ENCODE results near the gene RYR2. TPM values are rescaled to one million over a fixed set of nuclear protein-coding genes. Genes with fewer than 3 reads are reported as not detected.

Gene RYR2
- polyA plus RNA-seq, 3 donors = 1.2 to 1.4 (median 1.3) TPM

DNA sequence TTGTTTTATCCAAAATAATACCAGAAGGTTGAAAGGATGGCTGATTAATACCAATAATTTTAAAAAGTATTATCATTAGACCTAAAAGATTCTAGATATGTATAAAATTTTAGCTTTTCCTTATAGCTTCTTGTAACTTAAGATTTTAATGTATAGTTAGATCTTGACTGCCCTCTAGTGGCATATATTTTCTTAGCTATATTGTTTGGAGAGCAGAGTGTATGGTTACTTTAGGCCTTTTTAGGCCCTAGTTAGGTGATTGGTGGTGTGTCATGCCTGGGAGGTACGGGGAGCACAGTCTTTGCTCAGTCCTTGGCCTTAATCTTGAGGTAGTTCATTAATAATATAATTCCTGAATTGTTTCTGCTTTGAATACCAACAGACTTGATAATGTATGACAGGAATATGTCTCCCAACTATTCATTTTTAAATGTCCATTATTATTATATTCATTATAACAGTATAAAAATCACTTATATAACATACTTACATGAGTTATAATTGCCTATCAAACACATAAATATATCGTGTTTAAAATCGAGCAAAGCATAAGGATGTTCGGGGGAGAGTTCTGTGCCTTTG is 520.3 kb downstream of the RYR2 start:
- peak; percentile 36 to 76 (median 44) for DNase-seq (ENCODE audit: extremely low read depth in 1 of 11, low read depth in 9 of 11, low spot score in 4 of 11)

DNA sequence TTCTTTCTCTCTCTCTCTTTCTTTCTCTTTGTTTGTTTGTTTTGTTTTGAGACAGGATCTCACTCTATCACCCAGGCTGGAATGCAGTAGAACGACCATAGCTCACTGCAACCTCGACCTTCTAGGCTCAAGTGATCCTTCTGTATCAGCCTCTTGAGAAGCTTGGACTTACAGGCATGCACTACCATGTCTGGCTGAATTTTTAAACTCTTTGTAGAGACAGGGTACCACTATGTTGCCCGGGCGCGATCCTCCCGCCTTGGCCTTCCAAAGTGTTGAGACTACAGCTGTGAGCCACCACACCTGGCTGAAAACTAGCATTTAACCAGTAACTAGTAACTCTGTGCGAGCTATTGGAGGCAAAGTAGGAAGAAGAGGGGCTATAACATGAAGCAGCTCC is 523.3 kb downstream of the RYR2 start:
- DNase-seq (ENCODE audit: extremely low read depth in 1 of 11, low read depth in 9 of 11, low spot score in 4 of 11) = no peak

DNA sequence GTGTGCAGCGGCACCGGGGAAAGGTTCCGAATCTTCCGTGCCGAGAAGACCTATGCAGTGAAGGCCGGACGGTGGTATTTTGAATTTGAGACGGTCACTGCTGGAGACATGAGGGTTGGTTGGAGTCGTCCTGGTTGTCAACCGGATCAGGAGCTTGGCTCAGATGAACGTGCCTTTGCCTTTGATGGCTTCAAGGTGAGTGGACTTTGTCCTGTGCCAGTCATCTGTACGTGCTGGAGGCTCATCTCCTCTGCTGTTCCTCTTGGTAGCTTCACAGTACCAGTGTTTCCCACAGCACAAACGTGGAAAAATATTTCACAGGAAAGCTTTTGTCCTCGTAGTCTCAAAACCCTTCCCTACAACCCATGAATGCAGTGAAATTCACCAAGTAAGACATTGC is 524.6 kb downstream of the RYR2 start:
- DNase-seq (ENCODE audit: extremely low read depth in 1 of 11, low read depth in 9 of 11, low spot score in 4 of 11) = no peak

DNA sequence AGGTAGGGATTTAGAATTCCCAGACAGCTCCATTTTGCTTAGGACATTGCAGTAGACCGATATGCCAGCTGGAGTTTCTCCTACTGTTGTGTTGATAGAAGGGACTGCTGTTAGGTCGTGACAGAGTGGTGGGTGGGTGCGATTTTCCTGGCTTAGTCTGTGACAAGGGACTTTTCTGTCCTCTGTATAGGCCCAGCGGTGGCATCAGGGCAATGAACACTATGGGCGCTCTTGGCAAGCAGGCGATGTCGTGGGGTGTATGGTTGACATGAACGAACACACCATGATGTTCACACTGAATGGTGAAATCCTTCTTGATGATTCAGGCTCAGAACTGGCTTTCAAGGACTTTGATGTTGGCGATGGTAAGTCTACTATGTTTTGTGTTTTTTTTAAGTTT is 527.0 kb downstream of the RYR2 start:
- DNase-seq (ENCODE audit: extremely low read depth in 1 of 11, low read depth in 9 of 11, low spot score in 4 of 11) = no peak

DNA sequence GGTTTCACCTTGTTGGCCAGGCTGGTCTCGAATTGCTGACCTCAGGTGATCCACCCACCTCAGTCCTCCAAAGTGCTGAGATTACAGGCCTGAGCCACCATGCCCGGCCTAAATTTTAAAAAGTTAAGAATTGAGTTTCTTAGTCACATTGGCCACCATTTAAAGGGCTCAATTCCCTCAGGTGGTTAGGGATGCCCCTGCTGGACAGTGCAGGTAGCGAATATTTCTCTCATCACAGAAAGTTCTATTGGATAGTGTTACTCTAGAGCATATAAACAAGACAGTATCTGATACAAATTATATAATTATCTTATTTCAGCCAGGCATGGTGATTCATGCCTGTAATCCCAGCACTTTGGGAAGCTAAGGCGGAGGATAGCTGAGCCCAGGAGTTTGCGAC is 528.5 kb downstream of the RYR2 start:
- DNase-seq (ENCODE audit: extremely low read depth in 1 of 11, low read depth in 9 of 11, low spot score in 4 of 11) = no peak

DNA sequence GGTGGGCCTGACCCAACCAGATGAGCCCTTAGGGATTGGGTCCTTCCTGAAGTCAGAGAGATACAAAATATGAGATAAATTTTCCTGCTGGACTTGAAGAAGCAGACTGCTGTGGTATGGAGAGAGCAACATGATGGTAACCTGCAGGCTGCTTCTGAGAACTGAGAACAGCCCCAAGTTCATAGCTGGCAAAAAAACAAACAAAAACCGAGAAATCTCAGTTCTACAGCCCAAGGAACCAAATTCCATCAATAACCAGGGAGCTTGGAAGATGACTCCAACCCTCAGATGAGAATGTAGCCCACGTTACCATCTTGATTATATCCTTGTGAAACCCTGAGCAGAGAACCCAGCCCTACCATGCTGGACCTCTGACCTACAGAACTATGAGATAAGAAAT is 532.6 kb downstream of the RYR2 start:
- DNase-seq (ENCODE audit: extremely low read depth in 1 of 11, low read depth in 9 of 11, low spot score in 4 of 11) = no peak

DNA sequence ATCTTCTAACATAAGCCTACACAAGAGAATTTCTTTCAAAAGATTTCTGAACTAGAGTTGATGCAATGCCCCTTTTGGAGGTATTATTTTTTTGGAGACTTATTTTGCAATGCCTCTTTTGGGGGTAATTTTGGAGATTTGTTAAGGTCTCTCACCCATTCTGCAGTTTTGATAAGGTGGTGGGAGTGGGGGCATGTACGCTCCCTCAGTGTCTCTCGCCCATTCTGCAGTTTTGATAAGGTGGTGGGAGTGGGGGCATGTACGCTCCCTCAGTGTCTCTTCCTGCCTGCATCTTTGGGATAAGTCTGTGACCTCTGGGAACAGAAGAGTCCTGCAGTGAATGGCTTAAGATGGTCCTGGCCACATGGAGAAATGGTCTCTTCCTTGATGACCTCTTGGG is 536.6 kb downstream of the RYR2 start:
- no peak for DNase-seq (ENCODE audit: extremely low read depth in 1 of 11, low read depth in 9 of 11, low spot score in 4 of 11)

DNA sequence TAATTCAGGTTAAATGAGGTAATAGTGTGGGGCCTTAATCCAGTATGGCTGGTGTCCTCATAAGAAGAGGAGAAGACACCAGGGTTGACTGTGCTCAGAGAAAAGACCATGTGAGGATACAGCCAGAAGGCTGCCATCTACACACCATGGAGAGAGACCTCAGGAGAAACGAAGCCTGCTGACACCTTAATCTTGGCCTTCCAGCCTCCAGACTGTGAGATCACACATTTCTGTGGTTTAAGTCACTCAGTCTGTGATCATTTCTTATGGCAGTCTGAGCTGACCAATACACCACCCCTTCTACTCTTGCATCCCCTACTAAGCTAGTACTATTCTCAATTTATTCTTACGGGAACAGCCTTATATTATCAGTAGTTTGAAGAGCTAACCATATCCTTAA is 538.7 kb downstream of the RYR2 start:
- no peak for DNase-seq (ENCODE audit: extremely low read depth in 1 of 11, low read depth in 9 of 11, low spot score in 4 of 11)

DNA sequence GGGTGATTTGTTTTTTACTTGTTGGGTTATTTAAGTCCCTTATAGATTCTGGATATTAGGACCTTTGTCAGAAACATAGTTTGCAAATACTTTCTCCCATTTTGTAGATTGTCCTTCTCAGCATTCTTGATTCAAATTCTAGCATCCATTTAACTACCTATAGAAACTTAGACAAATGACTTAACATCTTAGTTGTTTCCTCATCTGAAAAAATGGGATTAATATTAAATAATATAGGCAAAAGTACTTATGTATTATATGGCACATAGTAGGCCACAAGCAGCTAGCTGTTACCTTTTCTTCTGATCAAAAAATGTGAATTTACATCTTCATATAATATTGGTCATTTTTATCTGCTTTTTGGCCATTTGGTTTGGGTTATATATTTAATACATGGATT is 541.3 kb downstream of the RYR2 start:
- DNase-seq (ENCODE audit: extremely low read depth in 1 of 11, low read depth in 9 of 11, low spot score in 4 of 11) = no peak

DNA sequence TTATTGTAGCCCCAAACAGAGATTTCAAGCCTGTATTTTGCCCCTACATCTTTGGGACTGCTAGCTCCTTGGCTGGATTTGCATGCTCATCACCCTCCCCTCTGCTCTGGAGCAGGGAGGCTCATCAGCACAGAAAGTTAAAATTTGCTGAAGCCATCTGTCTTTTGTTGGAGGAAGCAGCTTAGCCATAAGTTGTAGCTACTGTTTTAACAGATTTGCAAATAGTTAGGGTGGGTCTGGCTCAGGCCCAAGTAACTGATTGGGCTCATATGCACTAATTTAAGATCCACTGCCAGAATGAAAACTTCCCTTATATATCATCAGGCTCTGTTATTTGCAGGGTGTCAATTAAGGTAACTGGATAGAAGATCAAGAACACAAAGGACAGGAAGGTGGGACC is 541.8 kb downstream of the RYR2 start:
- no peak for DNase-seq (ENCODE audit: extremely low read depth in 1 of 11, low read depth in 9 of 11, low spot score in 4 of 11)

DNA sequence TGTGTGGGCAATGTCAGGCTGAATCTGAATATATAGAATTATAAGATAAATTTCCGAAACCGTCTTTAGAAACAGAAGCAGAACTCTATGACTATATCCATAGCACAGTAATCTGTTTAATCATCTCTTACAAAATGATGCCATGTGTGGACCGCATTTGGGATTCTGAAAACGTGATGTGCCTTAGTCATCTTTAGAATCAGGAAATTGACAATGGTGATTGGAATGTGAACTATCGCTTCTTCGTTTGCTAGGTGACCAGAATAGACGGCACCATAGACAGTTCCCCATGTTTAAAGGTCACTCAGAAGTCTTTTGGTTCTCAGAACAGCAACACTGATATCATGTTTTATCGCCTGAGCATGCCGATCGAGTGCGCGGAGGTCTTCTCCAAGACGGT is 548.4 kb downstream of the RYR2 start:
- DNase-seq (ENCODE audit: extremely low read depth in 1 of 11, low read depth in 9 of 11, low spot score in 4 of 11) = no peak

DNA sequence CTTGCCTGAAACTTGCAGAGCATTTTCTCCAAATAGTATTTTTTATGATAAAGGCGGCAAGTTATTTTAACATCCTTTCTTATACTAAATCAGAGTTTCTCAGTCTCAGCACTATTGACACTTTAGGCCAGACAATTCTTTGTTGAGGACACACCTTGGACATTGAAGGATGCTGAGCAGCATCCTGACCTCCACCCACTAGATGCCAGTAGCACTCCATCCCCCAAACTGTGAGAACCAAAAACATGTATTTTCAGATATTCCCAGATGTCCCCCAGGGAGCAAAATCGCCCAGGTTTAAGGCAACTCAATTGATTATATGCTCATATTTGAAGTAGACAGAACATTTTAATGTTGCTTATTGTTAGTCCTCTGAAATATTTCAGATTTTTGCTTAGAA is 549.4 kb downstream of the RYR2 start:
- DNase-seq (ENCODE audit: extremely low read depth in 1 of 11, low read depth in 9 of 11, low spot score in 4 of 11) = no peak

DNA sequence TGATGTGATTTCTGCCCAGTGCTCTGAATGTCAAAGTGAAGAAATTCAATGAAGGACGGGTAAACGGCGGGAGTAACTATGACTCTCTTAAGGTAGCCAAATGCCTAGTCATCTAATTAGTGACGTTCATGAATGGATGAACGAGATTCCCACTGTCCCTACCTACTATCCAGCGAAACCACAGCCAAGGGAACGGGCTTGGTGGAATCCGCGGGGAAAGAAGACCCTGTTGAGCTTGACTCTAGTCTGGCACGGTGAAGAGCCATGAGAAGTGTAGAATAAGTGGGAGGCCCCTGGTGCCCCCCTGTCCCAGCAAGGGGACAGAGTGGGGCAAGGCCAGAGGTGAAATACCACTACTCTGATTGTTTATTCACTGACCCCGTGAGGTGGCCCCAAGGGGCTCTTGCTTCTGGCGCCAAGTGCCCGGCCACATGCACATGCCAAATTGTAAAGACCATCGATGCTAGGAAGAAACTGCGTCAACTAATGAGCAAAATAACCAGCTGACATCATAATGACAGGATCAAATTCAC is 561.1 kb downstream of the RYR2 start:
- DNase-seq (ENCODE audit: extremely low read depth in 1 of 11, low read depth in 9 of 11, low spot score in 4 of 11) = peak in 1 of 11 donors; percentile 5

DNA sequence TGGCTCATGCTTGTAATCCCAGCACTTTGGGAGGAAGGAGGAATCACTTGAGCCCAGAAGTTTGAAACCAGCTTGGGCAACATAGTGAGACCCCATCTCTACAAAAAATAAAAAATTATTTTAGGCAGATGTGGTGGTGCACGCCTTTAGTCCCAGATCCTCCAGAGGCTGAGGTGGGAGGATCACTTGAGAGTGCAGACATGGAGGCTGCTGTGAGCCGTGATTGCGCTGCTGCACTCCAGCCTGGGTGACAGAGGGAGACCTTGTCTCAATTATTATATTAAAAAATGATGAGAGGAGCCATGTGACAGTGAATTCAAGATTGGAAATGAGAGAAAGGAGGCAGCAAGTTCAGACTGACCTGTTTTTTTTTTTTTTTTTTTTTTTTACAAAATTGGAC is 566.4 kb downstream of the RYR2 start:
- DNase-seq (ENCODE audit: extremely low read depth in 1 of 11, low read depth in 9 of 11, low spot score in 4 of 11) = no peak

DNA sequence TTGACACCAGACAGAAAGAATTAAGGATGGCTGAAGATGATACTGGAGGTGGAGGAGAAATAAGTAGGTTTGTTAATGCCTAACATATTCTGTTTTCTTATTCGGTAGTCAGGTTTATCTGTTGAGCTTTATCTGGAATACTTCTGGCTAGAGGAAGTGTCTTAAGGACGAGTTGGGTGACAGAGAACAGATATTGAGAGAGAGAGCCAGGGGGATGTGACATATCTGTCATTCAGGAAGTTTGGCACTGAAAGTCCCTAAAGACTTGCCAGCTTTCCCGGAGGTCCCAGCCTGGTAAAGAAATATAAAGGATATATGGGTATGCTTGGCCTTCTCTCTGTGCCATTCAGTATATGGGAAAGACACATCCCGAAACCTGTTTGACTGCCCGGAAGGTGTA is 568.2 kb downstream of the RYR2 start:
- DNase-seq (ENCODE audit: extremely low read depth in 1 of 11, low read depth in 9 of 11, low spot score in 4 of 11) = no peak

DNA sequence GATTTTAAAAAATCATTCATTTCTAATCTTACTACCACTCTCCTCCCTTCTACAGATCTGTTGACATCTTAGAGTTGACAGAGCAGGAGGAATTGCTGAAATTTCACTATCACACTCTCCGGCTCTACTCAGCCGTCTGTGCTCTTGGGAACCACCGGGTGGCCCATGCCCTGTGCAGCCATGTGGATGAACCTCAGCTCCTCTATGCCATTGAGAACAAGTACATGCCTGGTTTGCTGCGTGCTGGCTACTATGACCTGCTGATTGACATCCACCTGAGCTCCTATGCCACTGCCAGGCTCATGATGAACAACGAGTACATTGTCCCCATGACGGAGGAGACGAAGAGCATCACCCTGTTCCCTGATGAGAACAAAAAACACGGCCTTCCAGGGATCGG is 572.0 kb downstream of the RYR2 start:
- no peak for DNase-seq (ENCODE audit: extremely low read depth in 1 of 11, low read depth in 9 of 11, low spot score in 4 of 11)

DNA sequence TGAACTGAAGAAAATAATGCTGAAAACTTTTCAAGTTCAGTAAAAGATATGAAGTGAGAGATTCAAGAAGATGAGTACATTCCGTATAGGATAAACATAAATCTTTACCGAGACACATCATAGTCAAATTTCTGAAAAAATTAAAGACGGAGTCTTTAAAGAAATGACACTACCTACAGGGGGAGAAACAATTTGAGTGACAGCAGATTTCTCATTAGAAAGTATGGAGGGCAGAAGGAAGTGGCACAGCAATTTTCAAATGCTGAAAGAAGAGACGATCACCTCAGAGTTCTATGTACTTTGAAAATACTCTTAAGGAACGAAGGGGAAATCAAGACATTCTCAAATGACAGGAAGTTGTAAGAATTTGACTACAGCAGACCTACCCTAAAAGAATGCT is 577.6 kb downstream of the RYR2 start:
- DNase-seq (ENCODE audit: extremely low read depth in 1 of 11, low read depth in 9 of 11, low spot score in 4 of 11) = no peak

DNA sequence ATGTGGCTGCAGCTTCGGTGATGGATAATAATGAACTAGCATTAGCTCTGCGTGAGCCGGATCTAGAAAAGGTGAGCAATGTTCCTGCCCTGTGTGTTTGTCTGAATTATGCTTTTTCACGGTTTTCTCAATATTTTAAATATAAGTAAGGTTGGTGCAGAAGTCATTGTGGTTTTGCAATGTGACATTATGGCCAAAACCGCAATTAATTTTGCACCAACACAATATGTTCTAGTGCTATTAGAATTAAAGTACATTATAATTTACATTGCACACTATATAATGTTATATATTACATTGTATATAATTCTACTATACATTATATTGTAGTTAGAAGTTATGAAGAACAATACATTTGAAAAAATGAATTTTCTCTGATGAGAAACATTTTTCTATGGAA is 592.9 kb downstream of the RYR2 start:
- no peak for DNase-seq (ENCODE audit: extremely low read depth in 1 of 11, low read depth in 9 of 11, low spot score in 4 of 11)

DNA sequence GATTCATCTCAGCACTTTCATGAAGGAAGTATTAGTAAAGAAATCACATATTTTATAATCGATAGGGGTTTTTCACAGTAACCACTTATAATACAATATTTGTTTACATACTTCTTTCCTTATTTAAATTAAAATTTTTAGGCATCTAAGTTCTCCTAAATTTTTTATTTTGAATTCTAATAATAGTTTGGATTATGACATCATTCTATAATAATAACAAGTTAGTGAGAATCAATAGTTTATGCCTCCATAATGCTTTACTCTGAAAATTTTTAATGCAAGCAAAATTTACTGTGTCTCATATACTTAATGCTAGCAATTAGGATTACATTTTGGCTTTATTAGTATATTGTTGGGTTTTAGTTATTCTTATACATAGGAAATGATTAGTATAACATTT is 596.6 kb downstream of the RYR2 start:
- no peak for DNase-seq (ENCODE audit: extremely low read depth in 1 of 11, low read depth in 9 of 11, low spot score in 4 of 11)

DNA sequence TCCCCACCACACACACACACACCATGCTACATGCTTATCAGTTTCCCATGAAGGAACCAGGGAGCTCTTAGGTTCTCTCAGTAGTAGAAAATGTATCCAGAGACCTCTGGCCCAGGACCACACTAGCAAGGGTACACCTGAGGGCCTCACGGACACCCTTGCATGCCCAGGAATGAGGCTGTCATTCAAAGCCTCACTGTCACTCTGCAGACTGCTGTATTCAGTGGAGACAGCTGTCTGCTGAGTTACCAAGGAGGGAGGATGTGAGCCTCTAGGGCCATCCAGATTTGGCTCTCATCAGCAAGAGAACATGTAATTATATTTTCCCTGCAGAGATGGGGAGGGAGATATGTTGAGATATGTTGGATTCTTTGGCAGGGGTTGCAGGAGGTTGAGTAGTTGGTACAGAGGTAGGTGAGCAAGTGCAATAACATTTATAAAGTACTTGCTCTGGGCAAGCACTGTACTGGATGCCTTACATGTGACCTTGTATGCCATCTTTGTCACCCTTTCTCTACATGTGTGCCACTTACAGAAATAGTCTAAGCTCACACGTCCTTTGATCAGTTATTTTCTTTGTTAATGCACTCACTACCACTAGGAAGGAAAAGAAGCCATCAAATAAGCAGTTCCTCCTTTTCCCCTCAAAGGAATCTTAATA is 598.2 kb downstream of the RYR2 start:
- DNase-seq (ENCODE audit: extremely low read depth in 1 of 11, low read depth in 9 of 11, low spot score in 4 of 11) = peak in 1 of 11 donors; percentile 0

DNA sequence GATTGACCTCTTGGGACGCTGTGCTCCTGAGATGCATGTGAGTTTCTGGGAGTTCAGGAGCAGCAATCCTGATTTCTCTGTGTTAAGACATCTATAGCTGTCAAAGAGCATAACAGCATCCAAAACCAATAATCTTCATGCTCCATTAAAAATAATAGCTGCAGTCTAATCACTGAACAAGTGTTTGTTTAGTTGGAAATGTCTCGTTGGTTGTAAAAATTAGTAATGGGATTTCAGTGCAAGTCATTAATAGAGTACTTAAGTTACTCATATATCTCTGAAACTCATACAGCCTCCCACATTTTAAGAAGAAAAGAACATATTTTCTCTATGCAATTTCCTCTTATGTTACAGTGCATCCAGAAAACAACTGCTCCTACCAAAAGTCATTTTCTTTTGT is 599.0 kb downstream of the RYR2 start:
- peak in 7 of 11 donors; percentile 5 to 26 (median 18) for DNase-seq (ENCODE audit: extremely low read depth in 1 of 11, low read depth in 9 of 11, low spot score in 4 of 11)

Measured in renal cortex interstitium (tissue), 11 donors.